ENCODE results near the gene C4BPA.

DNA sequence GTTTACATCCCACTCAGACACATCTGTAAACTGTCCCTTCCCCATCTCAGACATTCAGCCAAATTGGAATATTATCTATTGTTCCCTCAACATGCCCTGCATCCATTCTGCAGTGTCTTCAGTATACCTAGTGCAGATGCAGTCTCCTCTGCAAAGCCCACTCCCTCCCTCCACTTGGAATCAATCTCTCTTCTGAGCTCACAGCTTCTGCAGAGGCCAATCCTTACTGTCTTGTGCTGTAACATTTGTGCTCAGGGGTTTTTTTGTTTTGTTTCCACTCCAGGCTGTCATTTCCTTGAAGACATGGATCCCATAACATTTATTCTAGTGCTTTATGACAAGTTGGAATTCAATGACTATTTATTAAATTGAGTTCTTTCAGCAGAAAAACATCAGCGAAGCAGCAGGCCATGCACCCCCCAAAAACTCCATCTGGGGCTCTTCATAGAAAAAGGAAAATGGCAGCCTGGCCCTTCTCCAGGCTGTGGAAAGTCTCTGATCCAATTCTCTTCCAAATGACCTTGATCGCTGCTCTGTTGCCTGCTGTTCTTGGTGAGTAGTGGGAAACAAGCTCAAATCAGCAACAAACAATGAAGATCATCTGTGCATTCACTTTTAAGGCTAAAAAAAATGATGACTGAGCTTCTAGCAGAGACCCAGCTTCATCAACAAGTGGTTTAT is 8.7 kb downstream of the C4BPA start:
- no peak for TF ChIP-seq EZH2 (IDR thresholded peaks at IDR 0.05; ENCODE audit: low read length, unreplicated experiment)
- TF ChIP-seq, protein P1, sequence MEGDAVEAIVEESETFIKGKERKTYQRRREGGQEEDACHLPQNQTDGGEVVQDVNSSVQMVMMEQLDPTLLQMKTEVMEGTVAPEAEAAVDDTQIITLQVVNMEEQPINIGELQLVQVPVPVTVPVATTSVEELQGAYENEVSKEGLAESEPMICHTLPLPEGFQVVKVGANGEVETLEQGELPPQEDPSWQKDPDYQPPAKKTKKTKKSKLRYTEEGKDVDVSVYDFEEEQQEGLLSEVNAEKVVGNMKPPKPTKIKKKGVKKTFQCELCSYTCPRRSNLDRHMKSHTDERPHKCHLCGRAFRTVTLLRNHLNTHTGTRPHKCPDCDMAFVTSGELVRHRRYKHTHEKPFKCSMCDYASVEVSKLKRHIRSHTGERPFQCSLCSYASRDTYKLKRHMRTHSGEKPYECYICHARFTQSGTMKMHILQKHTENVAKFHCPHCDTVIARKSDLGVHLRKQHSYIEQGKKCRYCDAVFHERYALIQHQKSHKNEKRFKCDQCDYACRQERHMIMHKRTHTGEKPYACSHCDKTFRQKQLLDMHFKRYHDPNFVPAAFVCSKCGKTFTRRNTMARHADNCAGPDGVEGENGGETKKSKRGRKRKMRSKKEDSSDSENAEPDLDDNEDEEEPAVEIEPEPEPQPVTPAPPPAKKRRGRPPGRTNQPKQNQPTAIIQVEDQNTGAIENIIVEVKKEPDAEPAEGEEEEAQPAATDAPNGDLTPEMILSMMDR (conservative IDR thresholded peaks at IDR 0.05; ENCODE audit: low read depth, low read length), result no peak
